Stimulated activated naive CD8-positive, alpha-beta T cell treated with anti-CD3 and anti-CD28 coated beads, Interleukin-15, Interleukin-2, amounts not matched to agents 100 ng/mL and 50 ng/mL, for 24 hours (primary cell): Measurements from ENCODE around the gene MRPS15.
"Not testable (repeated sequence)": the region's sequence is repeated elsewhere in the genome, so short reads cannot be mapped to it uniquely, and the experiment has no call there.

Source experiments
- H3K27ac Mint-ChIP-seq: one replicate; pipeline ENCODE4 v1.8.0; 2021; ENCODE audit warnings: mild to moderate bottlenecking, mixed read lengths
- H3K27me3 Mint-ChIP-seq: one replicate; pipeline ENCODE4 v1.8.0; 2021; ENCODE audit warnings: mixed read lengths
- H3K36me3 Mint-ChIP-seq: one replicate; pipeline ENCODE4 v1.8.0; 2021; ENCODE audit warnings: low read depth, mixed read lengths
- H3K4me1 Mint-ChIP-seq: one replicate; pipeline ENCODE4 v1.8.0; 2021; ENCODE audit warnings: low read depth, mixed read lengths
- H3K4me3 Mint-ChIP-seq: one replicate; pipeline ENCODE4 v1.8.0; 2021; ENCODE audit warnings: mild to moderate bottlenecking, mixed read lengths
- H3K9me3 Mint-ChIP-seq: one replicate; pipeline ENCODE4 v1.8.0; 2021; ENCODE audit warnings: mixed read lengths

The MRPS15 gene

GRCh38 chr1:36463803-36464604 lies at the start of gene MRPS15:
Gene MRPS15, minus strand, starts transcription at chr1:36464384. Its CDS starts 109 bp downstream, at chr1:36464275.
- peaks cover 35% of the 10 kb centered on the region for H3K36me3 Mint-ChIP-seq
- H3K27ac Mint-ChIP-seq, result peak within 1 kb of the TSS; percentile 99
- peak within 1 kb of the TSS; percentile 99 for H3K4me3 Mint-ChIP-seq
- no peaks in the 10 kb centered on the region for H3K9me3 Mint-ChIP-seq
- peaks cover 42% of the 10 kb centered on the region for H3K4me1 Mint-ChIP-seq
- no peaks in the 10 kb centered on the region for H3K27me3 Mint-ChIP-seq

- H3K36me3 Mint-ChIP-seq, result no peaks in the 10 kb centered on the region
- H3K27me3 Mint-ChIP-seq, result no peaks in the 10 kb centered on the region
- no peak overlapping the region for H3K4me3 Mint-ChIP-seq
- no peak overlapping the region for H3K27ac Mint-ChIP-seq
- no peaks in the 10 kb centered on the region for H3K9me3 Mint-ChIP-seq
- no peaks in the 10 kb centered on the region for H3K4me1 Mint-ChIP-seq
Measured at GRCh38 chr1:36512842-36513241, 48.7 kb upstream of the MRPS15 start.

- Mint-ChIP-seq H3K9me3 (no peaks in the 10 kb centered on the region), H3K27ac (no peak overlapping the region), H3K27me3 (no peaks in the 10 kb centered on the region), H3K4me3 (no peak overlapping the region), H3K4me1 (no peaks in the 10 kb centered on the region), H3K36me3 (no peaks in the 10 kb centered on the region)
Measured at GRCh38 chr1:36511804-36512798, 47.9 kb upstream of the MRPS15 start.

- not testable (repeated sequence) for H3K27ac Mint-ChIP-seq, H3K4me1 Mint-ChIP-seq, H3K36me3 Mint-ChIP-seq, H3K9me3 Mint-ChIP-seq, H3K27me3 Mint-ChIP-seq, H3K4me3 Mint-ChIP-seq
Measured at GRCh38 chr1:36511220-36511619, 47.0 kb upstream of the MRPS15 start.

GRCh38 chr1:36510418-36510817 lies 46.2 kb upstream of the MRPS15 start:
- Mint-ChIP-seq H3K4me1 (no peaks in the 10 kb centered on the region), H3K36me3 (no peaks in the 10 kb centered on the region), H3K4me3 (no peak overlapping the region), H3K27ac (no peak overlapping the region), H3K9me3 (no peaks in the 10 kb centered on the region), H3K27me3 (peaks cover 7% of the 10 kb centered on the region)

GRCh38 chr1:36508257-36508656 lies 44.1 kb upstream of the MRPS15 start:
- Mint-ChIP-seq H3K9me3 (no peaks in the 10 kb centered on the region), H3K36me3 (no peaks in the 10 kb centered on the region), H3K4me3 (no peak overlapping the region), H3K4me1 (no peaks in the 10 kb centered on the region), H3K27me3 (peaks cover 12% of the 10 kb centered on the region), H3K27ac (no peak overlapping the region)

- Mint-ChIP-seq H3K9me3 (no peaks in the 10 kb centered on the region), H3K4me3 (no peak overlapping the region), H3K27me3 (peaks cover 12% of the 10 kb centered on the region), H3K4me1 (no peaks in the 10 kb centered on the region), H3K36me3 (no peaks in the 10 kb centered on the region), H3K27ac (no peak overlapping the region)
Measured at GRCh38 chr1:36506276-36506920, 42.2 kb upstream of the MRPS15 start.

GRCh38 chr1:36503733-36504132 lies 39.5 kb upstream of the MRPS15 start:
- no peak overlapping the region for H3K4me3 Mint-ChIP-seq
- H3K27ac Mint-ChIP-seq, result no peak overlapping the region
- no peaks in the 10 kb centered on the region for H3K36me3 Mint-ChIP-seq
- H3K27me3 Mint-ChIP-seq, result peaks cover 16% of the 10 kb centered on the region
- no peaks in the 10 kb centered on the region for H3K9me3 Mint-ChIP-seq
- no peaks in the 10 kb centered on the region for H3K4me1 Mint-ChIP-seq

- Mint-ChIP-seq H3K36me3 (no peaks in the 10 kb centered on the region), H3K4me3 (no peak overlapping the region), H3K9me3 (no peaks in the 10 kb centered on the region), H3K27me3 (peaks cover 16% of the 10 kb centered on the region), H3K4me1 (no peaks in the 10 kb centered on the region), H3K27ac (no peak overlapping the region)
Measured at GRCh38 chr1:36503159-36503558, 39.0 kb upstream of the MRPS15 start.

- H3K9me3 Mint-ChIP-seq, result no peaks in the 10 kb centered on the region
- peaks cover 19% of the 10 kb centered on the region for H3K27me3 Mint-ChIP-seq
- H3K4me3 Mint-ChIP-seq, result no peak overlapping the region
- H3K36me3 Mint-ChIP-seq, result no peaks in the 10 kb centered on the region
- no peak overlapping the region for H3K27ac Mint-ChIP-seq
- H3K4me1 Mint-ChIP-seq, result no peaks in the 10 kb centered on the region
Measured at GRCh38 chr1:36502616-36503015, 38.4 kb upstream of the MRPS15 start.

GRCh38 chr1:36501911-36502310 lies 37.7 kb upstream of the MRPS15 start:
- not testable (repeated sequence) for H3K4me3 Mint-ChIP-seq, H3K9me3 Mint-ChIP-seq, H3K4me1 Mint-ChIP-seq, H3K36me3 Mint-ChIP-seq, H3K27ac Mint-ChIP-seq
- peaks cover 25% of the 10 kb centered on the region for H3K27me3 Mint-ChIP-seq

GRCh38 chr1:36497207-36497606 lies 33.0 kb upstream of the MRPS15 start:
- H3K36me3 Mint-ChIP-seq, result no peaks in the 10 kb centered on the region
- H3K4me1 Mint-ChIP-seq, result no peaks in the 10 kb centered on the region
- H3K27ac Mint-ChIP-seq, result no peak overlapping the region
- H3K27me3 Mint-ChIP-seq, result peaks cover 22% of the 10 kb centered on the region
- no peak overlapping the region for H3K4me3 Mint-ChIP-seq
- no peaks in the 10 kb centered on the region for H3K9me3 Mint-ChIP-seq

- no peaks in the 10 kb centered on the region for H3K4me1 Mint-ChIP-seq
- no peaks in the 10 kb centered on the region for H3K36me3 Mint-ChIP-seq
- no peak overlapping the region for H3K4me3 Mint-ChIP-seq
- peaks cover 21% of the 10 kb centered on the region for H3K27me3 Mint-ChIP-seq
- no peak overlapping the region for H3K27ac Mint-ChIP-seq
- no peaks in the 10 kb centered on the region for H3K9me3 Mint-ChIP-seq
Measured at GRCh38 chr1:36494971-36495370, 30.8 kb upstream of the MRPS15 start.

- Mint-ChIP-seq H3K27me3 (peaks cover 21% of the 10 kb centered on the region), H3K4me3 (no peak overlapping the region), H3K27ac (no peak overlapping the region), H3K9me3 (no peaks in the 10 kb centered on the region), H3K36me3 (no peaks in the 10 kb centered on the region), H3K4me1 (no peaks in the 10 kb centered on the region)
Measured at GRCh38 chr1:36493524-36493923, 29.3 kb upstream of the MRPS15 start.

GRCh38 chr1:36492491-36492890 lies 28.3 kb upstream of the MRPS15 start:
- Mint-ChIP-seq H3K4me1 (no peaks in the 10 kb centered on the region), H3K36me3 (no peaks in the 10 kb centered on the region), H3K4me3 (no peak overlapping the region), H3K9me3 (no peaks in the 10 kb centered on the region), H3K27ac (no peak overlapping the region), H3K27me3 (peaks cover 17% of the 10 kb centered on the region)
